OCI-LY3 (cell line): Measurements from ENCODE around the gene MAPK8.

Experiments used
- H2AFZ ChIP-seq: fragments of 200-600, 300-600 bp; shearing (Covaris generic); 2 replicates; pipeline ENCODE4 v1.6.0; 2014; ENCODE audit warnings: antibody characterized with exemption, low read depth, low read length
- H3K27ac ChIP-seq: fragments of 200-600, 300-600 bp; sonication (generic); 2 replicates; pipeline ENCODE4 v1.5.1; 2014; ENCODE audit warnings: mild to moderate bottlenecking, low read length, moderate library complexity, mixed read lengths
- H3K27me3 ChIP-seq: fragments of 200-600, 300-600 bp; sonication (generic); 2 replicates; pipeline ENCODE4 v1.6.1; 2014; ENCODE audit warnings: low read depth, low read length, mixed read lengths
- H3K36me3 ChIP-seq: fragments of 200-600, 300-600 bp; sonication (generic); replicated peaks from 2 replicates; pipeline ENCODE3; 2014; ENCODE audit warnings: low read depth, low read length, mixed read lengths
- H3K4me1 ChIP-seq: fragments of 300-600, 200-600 bp; sonication (generic); 2 replicates; pipeline ENCODE4 v1.6.1; 2014; ENCODE audit warnings: low read length, mixed read lengths
- H3K4me2 ChIP-seq: fragments of 200-600, 300-600 bp; sonication (generic); 2 replicates; pipeline ENCODE4 v1.6.1; 2014; ENCODE audit warnings: low read length, mixed read lengths
- H3K4me3 ChIP-seq: fragments of 300-600, 200-600 bp; sonication (generic); 2 replicates; pipeline ENCODE4 v1.5.1; 2014; ENCODE audit warnings: antibody characterized with exemption, mild to moderate bottlenecking, low read length, moderate library complexity
- H3K79me2 ChIP-seq: fragments of 300-600, 200-600 bp; shearing (Covaris generic); 2 replicates; pipeline ENCODE4 v1.6.1; 2014; ENCODE audit warnings: mild to moderate bottlenecking, low read length, mixed read lengths
- H3K9ac ChIP-seq: fragments of 300-600, 200-600 bp; shearing (Covaris generic); 2 replicates; pipeline ENCODE4 v1.6.0; 2014; ENCODE audit warnings: mild to moderate bottlenecking, low read length, moderate library complexity
- H3K9me3 ChIP-seq: fragments of 200-600, 300-600 bp; shearing (Covaris generic); 2 replicates; pipeline ENCODE4 v1.6.1; 2014; ENCODE audit warnings: low read length, mixed read lengths; ENCODE audit not compliant: insufficient read depth
- H4K20me1 ChIP-seq: fragments of 200-600, 300-600 bp; sonication (generic); 2 replicates; pipeline ENCODE4 v1.6.1; 2016; ENCODE audit warnings: low read length, mixed read lengths; ENCODE audit not compliant: insufficient read depth
- EZH2phosphoT487 ChIP-seq: fragments of 200-600 bp; shearing (Covaris generic); IDR thresholded peaks from 2 replicates; pipeline ENCODE4 v1.6.1; 2018; ENCODE audit warnings: antibody characterized with exemption, mixed run types, low read depth
- TF ChIP-seq, protein P1 (sequence below): fragments of 200-600, 300-600 bp; sonication (generic); IDR thresholded peaks from 2 replicates; pipeline ENCODE4 v1.5.1; 2014; ENCODE audit warnings: antibody characterized with exemption, low read length, low read depth

MAPK8 gene

DNA sequence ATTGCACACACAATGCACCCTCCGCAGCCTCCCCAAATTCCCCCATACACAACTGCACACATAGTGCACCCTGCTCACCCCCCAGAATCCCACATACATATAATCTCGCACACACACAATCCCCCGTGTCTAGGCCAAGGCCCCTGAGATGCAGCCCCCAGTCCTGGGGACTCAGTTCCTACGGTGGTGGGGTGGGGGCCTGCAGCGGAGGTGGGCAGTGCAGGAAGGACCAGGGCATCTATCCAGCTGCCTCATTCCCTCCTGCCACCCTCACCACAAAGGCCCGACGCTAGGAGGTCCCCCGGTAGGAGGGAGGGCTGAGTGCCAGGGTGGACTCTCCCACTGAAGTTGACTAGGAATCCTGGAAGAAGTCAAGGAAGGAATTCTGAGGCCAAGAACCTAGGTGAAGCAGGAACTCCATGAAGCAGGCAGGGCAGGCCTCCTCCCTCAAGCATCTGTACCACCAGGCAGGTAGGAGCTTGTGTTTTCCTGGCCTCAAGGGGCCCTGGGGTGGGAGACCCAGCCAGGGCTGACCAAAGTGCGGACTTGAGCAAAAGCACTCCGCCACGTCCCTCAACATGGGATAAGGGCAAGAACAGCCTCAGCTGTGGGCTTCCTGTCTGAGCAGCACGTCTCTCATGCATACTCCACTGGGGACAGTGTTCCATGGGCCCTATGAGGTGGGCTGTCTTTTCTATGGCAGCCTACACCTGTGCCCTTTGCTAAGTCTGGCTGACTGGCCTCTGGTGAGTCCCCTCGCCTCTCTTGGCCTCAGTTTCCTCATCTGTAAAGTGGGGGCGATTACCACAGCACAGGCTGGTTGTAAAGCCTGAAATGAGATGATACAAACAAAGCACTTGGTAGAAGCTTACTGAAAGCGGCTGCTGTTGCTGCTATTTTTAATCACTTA, 145.7 kb downstream of the MAPK8 start:
- H3K9ac ChIP-seq: no peak overlapping the region
- TF ChIP-seq, protein P1, sequence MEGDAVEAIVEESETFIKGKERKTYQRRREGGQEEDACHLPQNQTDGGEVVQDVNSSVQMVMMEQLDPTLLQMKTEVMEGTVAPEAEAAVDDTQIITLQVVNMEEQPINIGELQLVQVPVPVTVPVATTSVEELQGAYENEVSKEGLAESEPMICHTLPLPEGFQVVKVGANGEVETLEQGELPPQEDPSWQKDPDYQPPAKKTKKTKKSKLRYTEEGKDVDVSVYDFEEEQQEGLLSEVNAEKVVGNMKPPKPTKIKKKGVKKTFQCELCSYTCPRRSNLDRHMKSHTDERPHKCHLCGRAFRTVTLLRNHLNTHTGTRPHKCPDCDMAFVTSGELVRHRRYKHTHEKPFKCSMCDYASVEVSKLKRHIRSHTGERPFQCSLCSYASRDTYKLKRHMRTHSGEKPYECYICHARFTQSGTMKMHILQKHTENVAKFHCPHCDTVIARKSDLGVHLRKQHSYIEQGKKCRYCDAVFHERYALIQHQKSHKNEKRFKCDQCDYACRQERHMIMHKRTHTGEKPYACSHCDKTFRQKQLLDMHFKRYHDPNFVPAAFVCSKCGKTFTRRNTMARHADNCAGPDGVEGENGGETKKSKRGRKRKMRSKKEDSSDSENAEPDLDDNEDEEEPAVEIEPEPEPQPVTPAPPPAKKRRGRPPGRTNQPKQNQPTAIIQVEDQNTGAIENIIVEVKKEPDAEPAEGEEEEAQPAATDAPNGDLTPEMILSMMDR: no peak
- no peak for TF ChIP-seq EZH2phosphoT487
- H3K4me2 ChIP-seq: no peak overlapping the region
- no peaks in the 10 kb centered on the region for H3K36me3 ChIP-seq
- no peaks in the 10 kb centered on the region for H3K79me2 ChIP-seq
- no peaks in the 10 kb centered on the region for H3K9me3 ChIP-seq
- H4K20me1 ChIP-seq: no peaks in the 10 kb centered on the region
- no peak overlapping the region for H3K27ac ChIP-seq
- H3K27me3 ChIP-seq: no peaks in the 10 kb centered on the region
- H2AFZ ChIP-seq: no peak overlapping the region
- H3K4me3 ChIP-seq: no peak overlapping the region
- H3K4me1 ChIP-seq: peaks cover 9% of the 10 kb centered on the region

DNA sequence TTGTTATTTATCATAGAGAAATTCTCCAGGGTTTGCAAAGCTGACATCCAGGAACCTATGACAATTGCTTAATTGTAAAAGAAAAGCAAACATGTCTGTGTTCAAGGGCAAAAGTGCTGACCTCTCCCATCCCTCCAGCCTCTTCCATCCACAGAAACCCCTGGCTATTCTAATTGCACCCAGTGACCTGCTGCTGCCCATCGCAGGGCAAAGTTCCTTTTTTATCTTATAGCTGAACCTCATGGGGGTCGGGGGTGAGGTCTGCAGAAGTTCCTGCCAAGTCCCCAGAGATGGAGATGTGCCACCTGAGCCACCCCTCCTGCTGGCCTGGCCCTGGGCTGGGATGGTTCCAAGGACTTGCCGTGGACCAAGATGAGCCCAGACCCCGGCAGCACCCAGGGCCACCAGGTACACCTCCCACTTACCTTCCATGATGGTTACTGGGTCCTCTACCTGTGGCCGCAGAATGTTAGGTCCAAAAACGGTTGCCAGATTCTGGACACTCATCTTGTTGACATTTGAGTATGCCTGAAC, 146.5 kb downstream of the MAPK8 start:
- Histone ChIP-seq H3K27me3 (no peaks in the 10 kb centered on the region), H3K9ac (no peak overlapping the region), H3K4me2 (no peak overlapping the region), H2AFZ (no peak overlapping the region), H4K20me1 (no peaks in the 10 kb centered on the region), H3K36me3 (no peaks in the 10 kb centered on the region), H3K4me1 (peaks cover 9% of the 10 kb centered on the region), H3K9me3 (no peaks in the 10 kb centered on the region), H3K4me3 (no peak overlapping the region), H3K27ac (no peak overlapping the region), H3K79me2 (no peaks in the 10 kb centered on the region)
- TF ChIP-seq, protein P1: no peak
- TF ChIP-seq EZH2phosphoT487: no peak

DNA sequence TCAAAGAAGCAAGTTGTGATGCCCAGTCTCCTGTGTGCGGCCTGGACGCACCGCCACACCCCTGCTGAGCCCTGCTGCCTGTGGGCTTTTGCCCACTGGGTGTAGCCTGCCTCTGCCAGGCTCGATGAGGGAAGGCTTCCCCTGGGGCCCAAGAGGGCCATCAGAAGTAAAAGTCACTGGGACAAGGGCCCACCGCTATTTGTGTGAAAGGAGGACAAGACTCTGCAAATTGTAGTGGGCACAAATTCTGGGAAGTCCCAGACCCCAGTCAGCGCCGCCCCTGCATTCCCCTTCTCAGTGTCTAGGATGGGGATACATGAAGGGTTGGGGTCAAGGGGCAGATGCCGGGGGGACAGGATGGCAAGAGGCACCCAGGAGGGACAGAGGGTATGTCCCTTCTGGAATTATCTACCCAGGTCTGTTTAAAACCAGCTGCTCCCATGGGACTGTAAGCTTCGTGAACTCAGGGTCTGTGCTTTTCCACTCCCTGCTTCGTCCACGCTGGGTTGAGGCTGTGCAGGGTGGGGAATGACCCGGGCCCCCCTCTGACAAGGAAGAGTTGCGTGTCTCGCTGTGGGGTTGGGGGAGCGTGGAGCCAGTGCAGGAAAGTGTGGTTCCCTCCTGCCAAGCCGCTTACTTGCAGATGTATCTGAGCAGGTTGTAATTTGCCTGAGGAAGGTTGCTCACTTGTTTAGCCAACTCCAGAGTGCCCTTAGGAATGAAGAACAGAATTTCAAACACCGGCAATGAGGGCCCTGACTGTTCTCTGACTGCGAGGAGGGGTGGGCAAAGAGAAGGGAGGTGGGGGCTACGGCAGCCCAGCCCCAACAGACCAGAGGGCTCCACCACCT, 147.2 kb downstream of the MAPK8 start:
- TF ChIP-seq, protein P1: no peak
- TF ChIP-seq EZH2phosphoT487: no peak
- no peak overlapping the region for H3K27ac ChIP-seq
- H3K4me1 ChIP-seq: peaks cover 9% of the 10 kb centered on the region
- no peaks in the 10 kb centered on the region for H3K36me3 ChIP-seq
- no peaks in the 10 kb centered on the region for H3K27me3 ChIP-seq
- no peak overlapping the region for H3K4me3 ChIP-seq
- no peaks in the 10 kb centered on the region for H4K20me1 ChIP-seq
- H3K9ac ChIP-seq: no peak overlapping the region
- no peaks in the 10 kb centered on the region for H3K9me3 ChIP-seq
- H2AFZ ChIP-seq: no peak overlapping the region
- no peak overlapping the region for H3K4me2 ChIP-seq
- H3K79me2 ChIP-seq: no peaks in the 10 kb centered on the region
